NOMO-1 (cell line): ENCODE results near the gene EPB41L5.
"Not testable (repeated sequence)": the region's sequence is repeated elsewhere in the genome, so short reads cannot be mapped to it uniquely, and the experiment has no call there.

Experiments
- DNase-seq, 2 experiments: peaks; one replicate each; lab custom pipeline; 2025; ENCODE audit not compliant: unreplicated experiment in 2 of 2; lab: John Stamatoyannopoulos, UW

Gene EPB41L5

DNA sequence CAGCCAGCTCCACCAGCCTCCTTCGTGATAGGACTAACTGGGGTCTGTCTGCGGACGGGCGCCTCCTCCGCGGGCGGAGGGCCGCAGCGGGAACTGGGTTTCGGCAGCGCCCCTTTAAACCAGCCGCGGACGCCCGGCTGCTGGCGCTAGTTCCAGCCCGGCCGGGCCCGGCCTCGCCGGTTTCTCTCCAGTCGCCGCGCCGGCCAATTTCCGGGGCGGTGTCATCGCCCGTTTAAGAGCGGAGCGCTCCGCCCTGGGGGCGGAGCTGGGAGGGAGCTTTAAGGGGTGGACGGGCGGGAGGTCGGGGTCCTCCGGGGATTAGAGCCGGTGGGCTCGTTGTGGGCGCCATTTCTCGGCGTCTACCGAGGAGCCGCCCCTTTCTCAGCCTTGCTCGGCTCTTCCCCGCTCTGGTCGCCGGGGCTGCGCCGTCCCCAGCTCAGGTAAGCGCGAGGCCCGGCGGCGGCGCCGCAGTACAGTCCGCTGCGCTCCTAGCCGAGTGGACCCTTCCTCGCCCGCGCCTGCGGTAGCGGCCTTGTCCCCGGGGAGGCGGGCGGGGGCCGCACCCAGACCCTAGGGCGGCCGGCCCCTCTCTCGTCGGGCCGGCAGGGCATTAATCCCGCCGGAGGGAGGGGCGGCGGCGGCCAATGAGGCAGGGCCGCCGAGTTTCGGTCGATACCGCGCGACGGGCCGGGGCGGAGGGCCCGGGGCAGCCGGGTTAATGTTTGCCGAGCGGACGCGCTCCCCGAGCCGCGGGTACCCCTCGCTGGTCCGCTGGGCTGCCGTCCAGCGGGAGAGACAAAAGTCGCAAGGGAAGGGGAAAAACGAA lies at the start of gene EPB41L5:
EPB41L5 (plus strand) TSS at position 307 of the 826 bp plus-strand sequence. CDS start 6,008 bp downstream, outside the sequence.
- peak; percentile 80 to 86 for DNase-seq

DNA sequence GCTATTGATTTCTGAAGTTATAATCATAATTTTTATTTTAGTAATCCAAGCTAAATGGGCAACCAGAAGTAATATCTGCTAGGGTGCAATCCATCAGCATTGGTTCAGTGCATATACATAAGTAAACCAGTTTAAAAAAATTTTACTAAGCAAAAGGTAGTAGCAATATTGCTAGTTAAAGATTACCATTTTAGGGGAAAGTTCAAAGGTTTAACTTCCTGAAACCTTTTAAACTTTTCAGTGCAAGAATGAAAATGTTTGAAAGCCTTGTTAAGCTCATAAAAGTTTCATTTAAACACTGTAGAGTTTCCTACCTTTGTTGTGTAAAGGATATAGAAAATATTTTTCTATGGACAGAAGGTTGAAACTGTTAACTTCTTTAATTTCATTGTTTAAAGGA lies 31.0 kb upstream of the EPB41L5 start:
- no peak for DNase-seq

DNA sequence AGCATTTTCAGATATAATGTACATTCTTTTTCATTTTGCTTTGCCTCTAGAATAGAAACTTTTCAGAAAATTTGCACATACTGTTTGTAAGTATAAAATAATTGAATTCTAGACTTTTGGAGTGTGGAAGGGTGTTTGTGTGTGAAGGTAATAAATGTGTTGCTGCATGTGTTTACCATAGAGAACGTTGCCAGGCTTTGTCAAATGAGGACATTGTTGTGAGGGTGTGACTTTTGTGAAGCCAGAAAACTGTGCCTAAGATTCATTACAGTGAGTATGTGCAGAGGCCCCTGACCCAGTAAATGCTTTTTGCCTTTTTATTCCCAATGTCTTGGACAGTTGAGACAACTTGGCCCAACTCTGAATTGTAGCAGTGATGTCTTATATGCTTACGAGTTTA lies 30.4 kb upstream of the EPB41L5 start:
- no peak for DNase-seq

DNA sequence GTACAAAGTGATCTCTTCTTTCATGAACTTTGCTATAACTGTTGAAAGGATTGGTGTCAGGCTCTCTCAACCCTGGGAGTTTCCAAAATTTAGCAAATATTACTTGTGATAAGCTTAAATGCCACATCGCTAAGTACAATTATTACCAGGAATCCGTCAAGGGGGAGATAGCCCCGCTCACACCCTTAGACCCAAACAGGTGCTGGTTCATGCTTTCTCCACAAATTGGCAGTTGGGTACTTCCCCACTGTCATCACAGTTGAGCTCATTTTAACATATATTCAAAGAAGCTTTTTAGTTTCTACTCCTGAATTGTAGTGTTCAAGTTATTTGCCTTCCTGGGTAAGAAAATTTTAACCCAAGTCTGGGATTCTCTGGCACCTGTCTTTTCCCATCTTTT lies 29.8 kb upstream of the EPB41L5 start:
- no peak for DNase-seq

DNA sequence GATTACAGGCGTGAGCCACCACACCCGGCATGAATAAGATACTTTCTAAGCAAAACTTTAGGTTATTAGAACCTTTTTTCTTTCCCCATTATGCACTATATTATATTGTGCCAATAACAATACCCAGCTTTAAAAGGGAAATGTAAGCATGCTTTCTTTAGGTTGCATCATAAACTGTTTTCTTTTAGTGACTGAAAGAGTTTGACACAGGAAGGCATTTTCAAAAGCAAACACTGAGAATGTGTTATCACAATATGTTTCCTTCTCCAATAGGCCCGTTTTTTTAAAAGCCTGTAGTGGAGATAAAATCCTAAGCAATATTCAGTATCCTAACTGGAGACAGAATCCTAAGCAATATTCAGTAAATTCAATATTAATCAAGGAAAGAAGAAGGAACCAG lies 16.7 kb upstream of the EPB41L5 start:
- no peak for DNase-seq

DNA sequence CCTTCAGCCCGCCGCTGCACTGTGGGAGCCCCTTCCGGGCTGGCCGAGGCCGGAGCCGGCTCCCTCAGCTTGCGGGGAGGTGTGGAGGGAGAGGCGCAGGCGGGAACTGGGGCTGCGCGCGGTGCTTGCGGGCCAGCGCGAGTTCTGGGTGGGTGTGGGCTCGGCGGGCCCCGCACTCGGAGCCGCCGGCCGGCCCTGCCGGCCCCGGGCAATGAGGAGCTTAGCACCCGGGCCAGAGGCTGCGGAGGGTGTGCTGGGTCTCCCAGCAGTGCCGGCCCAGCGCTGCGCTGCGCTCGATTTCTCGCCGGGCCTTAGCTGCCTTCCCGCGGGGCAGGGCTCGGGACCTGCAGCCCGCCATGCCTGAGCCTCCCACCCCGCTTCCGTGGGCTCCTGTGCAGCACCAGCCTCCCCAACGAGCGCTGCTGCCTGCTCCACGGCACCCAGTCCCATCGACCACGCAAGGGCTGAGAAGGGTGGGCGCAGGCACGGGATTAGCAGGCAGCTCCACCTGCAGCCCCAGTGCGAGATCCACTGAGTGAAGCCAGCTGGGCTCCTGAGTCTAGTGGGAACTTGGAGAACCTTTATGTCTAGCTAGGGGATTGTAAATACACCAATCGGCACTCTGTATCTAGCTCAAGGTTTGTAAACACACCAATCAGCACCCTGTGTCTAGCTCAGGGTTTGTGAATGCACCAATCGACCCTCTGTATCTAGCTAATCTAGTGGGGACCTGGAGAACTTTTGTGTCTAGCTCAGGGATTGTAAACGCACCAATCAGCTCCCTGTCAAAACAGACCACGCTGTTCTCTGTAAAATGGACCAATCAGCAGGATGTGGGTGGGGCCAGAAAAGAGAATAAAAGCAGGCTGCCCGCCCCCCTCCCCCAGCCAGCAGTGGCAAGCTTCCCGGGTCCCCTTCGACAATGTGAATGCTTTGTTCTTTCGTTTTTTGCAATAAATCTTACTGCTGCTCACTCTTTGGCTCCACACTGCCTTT lies 15.7 kb upstream of the EPB41L5 start:
- not testable (repeated sequence) for DNase-seq

DNA sequence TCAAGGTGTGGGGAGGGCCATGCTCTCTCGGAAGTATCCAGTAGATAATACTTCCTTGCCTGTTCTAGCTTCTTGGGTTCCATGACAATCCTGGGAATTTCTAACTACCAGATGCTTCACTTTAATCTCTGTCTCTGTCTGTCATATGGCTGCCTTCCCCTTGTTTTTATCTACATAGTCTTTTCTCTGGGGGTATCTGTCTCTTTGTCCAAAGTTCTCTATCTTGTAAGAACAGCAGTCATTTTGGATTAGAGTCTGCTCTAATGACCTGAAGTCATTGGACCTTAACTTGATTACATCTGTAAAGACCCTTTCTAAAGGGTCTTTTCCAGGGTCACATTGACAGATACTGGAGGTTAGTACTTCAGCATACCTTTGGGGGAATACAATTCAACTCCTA lies 11.4 kb upstream of the EPB41L5 start:
- DNase-seq = no peak

DNA sequence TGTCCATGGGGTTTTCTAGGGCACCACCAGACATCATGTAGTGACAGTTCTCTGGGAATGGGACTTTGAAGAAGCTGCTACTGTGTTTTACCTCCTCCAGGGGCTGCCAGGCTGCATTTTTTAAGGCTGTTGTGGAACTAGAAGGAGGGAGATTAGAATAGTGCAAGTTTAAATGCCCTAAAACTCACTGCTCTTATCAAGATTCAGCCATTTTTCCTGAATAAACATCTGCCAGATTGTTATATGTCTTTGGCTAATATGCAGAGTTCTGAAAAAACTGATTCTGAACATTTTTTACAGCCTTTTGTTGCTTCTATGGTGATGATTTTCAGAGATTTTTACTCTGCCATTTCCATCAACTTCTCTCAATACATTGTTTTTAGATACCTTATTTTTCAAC lies 8.6 kb upstream of the EPB41L5 start:
- DNase-seq = no peak

DNA sequence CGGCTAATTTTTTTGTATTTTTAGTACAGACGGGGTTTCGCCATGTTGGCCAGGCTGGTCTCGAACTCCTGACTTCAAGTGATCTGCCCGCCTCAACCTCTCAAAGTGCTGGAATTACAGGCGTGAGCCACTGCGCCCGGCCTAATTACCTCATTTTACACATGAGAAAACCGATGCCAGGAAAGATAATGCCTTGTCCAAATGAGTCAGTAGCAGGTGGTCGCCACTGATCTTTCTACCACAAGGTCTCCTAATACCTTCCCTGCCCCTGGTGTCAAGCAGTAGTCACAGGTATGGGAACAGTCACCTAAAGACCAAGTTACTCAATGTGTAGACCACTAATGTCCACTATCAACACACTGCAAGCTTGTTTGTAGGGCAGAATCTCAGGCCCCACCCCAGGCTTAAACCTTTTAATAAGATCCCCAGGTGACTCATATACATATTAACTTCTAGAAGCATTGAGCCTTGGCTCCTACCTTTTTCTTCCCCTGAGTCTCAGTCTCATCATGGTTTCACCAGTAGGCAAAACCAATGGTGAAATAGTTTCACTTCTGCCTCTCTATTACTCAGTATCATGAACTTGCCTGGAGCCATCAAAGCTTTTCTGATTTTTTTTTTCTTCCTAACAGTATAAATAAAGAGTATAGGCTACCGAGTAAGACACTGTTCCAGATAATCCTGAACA lies 6.9 kb upstream of the EPB41L5 start:
- DNase-seq = peak; percentile 70 to 87

DNA sequence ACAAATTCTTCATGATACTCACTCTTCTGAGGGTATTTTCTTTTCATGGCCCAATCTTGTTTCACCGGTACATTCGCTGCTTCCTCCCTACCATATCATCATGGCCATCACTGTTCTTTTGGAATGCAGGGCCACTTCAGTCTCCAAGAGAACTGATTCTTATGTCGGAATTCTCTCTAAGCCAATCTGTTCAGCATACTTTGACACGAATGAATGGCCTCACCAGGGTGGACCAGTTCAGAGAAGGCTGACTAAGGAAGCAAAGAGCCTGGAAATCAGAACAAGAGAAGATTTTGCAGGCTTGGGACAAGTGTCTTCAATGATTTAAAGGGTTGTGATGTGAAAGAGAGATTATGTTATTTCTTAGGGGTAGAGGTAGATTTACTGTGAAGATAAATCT lies 5.0 kb upstream of the EPB41L5 start:
- DNase-seq = no peak

DNA sequence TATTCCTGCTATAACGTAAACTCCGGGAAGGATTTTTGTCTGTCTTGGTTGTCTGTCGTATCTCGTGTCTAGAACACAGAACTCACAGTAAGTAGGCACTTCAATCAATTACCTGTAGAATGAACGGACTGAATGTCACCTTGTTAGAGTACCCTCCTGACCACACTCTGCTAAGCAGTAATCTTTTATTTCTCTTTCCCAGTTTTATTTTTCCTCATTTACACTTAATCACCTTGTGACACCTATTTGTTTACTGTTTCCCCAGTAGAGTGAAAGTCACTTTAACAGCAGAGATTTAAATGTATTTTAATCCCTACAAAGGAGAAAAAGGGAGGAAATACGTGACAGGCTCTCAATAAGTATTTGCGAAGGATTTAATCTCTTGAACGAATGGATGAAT lies 514 bp upstream of the EPB41L5 start:
- DNase-seq = no peak

DNA sequence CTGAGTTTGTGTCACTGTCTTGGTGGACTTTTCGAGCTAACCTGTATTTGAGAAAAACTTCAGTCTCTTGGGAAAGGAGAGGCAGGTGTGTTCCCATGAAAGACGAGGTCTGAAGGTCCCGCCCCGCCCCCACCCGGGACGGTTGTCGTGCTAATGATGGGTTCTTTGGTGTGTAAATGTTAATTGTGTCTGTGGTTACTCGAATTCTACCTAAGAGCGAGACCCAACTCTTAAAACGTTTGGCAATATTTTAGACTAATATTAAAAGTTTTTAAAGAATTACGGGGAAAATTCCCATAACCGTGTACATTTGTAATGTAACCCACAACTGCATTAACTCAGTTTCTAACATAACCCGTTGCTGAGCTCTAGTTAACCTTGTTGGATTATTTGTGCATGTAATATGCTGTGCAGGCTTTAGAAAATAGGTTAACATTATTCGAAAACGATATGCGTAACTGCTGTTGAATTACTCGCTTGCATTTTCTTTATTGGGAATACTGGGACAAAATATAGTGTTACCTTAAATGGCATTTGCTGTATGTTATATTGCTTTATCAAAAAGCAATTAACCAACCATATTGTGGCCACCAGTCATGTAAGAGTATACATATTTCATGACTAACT lies 833 bp downstream of the EPB41L5 start:
- DNase-seq = peak in 1 of 2 experiments; percentile 36

DNA sequence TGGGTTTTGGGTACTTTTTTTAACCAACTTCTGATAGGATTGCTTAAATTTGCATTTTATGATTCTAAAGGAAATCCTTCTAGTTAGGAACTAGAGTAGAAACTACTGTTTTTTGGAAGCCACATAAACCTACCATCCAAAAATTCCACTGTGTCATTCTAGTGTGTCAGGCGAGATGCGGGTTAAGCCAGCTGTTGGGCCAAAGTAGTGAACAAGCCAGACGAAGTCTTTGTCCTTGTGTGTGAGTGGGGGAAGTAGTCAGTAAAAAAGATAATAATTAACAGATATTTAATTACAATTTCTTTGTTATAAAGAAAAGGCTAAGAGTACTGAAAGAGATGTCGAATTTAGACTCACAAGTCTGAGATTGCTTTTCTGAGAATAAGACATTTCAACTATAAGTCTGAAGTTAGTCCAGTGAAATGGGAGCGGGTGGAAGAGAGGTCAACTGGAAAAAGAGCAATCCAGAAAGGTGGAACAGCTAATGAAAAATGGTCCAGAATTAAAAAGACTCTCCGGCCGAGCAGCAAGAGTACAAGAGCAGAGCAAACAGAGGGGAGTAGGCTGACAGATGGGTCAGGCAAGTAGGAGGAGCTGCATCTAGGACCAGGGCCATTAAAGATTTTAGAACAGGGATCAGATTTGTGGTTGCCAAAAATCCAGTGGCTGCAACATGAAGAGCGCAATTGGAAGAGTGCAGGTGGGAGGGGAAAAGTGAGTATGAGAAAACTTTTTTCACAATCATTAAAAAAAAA lies 1.5 kb downstream of the EPB41L5 start:
- no peak for DNase-seq

DNA sequence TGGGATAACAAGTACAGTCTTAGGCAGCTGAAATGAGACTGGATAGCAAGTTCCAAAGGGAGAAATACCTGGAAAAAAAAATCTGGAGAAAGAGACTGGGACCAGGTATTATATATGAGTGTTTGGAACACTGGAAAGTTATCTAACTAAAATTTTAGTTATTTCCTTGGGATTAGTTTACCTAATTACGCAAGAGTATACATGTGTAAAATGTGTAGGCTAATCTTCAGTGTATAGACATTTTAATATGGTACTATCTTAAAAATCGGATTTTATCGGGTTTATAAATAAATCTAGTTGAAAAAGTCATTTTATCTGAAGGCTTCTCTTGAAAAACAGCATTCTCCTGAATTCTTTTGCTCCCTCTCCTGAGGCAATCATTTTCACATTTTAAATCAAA lies 3.9 kb downstream of the EPB41L5 start:
- no peak for DNase-seq

DNA sequence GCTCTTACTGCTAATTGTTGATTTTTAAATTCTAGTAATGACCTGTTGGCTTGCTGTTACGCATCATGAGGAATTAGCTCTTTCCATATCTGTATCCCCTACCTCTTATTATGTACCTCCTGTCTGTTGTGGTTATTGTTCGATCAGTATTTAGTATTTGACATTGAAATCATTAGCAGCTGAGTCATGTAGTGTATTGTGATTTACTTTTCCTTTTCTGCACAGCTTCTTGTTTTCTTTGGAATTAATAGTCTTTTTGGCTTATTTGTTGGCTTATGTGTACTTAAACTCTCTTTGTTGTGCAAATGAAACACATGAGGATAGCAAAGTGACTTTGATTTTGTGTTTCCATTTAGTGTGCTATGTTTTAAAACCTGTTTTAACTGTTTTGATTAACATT lies 4.3 kb downstream of the EPB41L5 start:
- DNase-seq = no peak

DNA sequence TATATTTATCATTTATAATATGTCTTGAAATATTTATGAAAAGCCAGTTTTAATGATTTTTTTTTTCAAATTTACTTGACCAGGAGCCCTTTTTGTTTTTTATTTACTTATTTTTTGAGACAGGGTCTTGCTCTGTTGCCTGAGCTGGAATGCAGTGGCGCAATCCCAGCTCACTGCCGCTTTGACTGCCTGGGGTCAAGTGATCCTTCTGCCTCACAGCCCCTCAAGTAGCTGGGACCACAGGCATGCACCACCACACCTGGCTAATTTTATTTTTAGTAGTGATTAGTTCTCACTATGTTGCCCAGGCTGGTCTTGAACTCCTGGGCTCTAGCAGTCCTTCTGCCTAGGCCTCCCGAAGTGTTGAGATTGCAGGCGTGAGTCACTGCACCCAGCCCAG lies 5.7 kb downstream of the EPB41L5 start:
- no peak for DNase-seq

DNA sequence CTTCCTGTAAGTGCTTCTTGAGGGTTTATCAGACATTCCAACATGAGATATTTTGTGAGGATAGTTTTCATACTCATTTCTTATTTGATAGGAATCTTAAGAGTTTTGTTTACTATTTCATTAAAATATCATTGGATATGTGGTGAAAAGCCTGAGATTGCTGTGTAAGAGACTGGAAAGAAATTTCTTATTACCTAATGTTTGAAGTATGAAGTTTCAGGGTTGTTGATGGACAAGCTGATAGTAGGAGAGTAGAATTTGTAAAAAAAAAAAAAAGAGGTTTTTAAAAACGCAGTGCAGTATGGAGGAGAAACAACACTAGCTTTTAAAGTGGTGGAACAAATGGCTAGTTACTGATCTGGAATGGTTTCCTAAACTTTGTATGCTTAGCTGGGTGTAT lies 7.7 kb downstream of the EPB41L5 start:
- DNase-seq = no peak

DNA sequence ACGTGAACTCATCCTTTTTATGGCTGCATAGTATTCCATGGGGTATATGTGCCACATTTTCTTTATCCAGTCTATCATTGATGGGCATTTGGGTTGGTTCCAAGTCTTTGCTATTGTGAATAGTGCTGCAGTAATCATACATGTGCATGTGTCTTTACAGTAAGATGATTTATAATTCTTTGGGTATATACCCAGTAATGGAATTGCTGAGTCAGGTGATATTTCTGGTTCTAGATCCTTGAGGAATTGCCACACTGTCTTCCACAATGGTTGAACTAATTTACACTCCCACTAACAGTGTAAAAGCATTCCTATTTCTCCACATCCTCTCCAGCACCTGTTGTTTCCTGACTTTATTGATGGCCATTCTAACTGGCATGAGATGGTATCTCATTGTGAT lies 9.6 kb downstream of the EPB41L5 start:
- not testable (repeated sequence) for DNase-seq

DNA sequence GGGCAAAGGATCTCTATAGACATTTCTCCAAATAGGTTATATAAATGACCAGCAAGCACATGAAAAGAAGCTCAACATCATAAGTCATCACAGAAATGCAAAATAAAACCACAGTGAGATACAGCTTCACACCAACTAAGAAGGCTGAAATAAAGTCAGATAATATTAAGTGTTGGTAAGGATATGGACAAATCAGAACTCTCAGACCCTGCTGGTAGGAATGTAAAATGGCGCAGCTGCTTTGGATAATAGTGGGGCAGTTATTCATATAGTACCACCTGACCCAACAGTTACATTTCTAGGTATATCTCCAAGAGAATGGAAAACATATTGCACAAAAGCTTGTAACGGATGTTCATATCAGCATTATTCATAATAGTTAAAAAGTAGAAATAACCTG lies 14.0 kb downstream of the EPB41L5 start:
- DNase-seq = no peak

DNA sequence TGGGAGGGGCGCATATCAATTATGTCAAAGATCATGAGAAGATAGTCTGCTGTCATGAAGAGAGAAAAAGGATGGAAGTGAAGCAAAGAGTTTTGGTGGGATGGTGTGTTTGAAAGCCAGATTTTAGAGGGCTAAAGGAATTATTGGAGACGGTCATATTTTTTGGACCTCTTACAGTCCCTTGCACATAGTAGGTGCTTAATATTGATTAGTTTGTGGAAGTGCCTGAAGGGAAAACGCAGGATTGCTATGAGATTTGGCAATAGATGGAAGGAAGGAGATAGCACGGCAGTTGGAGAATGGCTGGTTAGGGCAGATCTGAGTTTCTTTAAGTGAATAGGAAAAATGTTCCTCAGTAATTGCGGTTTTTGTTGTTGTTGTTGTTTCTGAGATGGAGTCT lies 15.9 kb downstream of the EPB41L5 start:
- no peak for DNase-seq
